ENCODE measurements around the gene CAMKMT. TPM values are rescaled to one million over a fixed set of nuclear protein-coding genes. Genes with fewer than 3 reads are reported as not detected.

The CAMKMT gene
- total RNA-seq: 19.9 TPM

DNA sequence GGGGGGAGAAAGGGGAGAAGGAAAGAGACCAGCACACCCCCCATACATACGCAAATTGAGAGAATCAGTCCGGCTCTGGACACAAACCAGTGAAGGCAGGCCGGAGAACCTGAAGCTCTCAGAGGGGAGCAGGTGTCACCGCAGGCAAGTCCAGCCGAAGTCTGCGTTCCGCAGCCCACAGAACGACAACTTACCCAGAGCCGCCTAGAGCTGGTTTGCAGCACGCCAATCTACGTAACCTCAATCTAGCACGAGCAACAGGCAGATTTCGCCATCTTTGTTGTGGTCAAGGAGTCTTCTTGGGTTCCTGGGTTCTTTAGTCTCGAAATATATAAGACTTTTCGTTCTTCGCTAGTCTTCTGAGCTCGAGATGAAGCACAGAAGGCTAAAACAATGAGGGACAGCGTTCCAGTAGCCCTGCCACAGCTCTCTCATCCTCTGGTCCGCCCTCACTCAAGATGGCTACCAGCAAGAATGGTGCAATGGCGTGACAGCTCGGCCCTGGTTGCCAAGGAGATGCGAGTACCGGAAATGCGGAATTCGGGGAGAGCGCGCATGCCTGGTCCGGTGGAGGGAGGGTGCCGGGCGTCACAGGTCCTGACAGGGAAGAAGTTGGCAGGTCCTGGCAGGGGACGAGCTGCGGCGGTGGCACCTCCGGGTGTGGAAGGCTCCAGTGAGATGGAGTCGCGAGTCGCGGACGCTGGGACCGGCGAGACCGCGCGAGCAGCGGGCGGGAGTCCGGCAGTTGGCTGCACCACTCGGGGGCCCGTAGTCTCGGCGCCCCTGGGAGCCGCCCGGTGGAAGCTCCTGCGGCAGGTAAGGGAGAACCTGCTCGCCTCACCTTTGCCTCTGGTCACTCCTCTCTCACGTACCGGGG, at the start of gene CAMKMT, which contains the start of gene PREPL:
Gene CAMKMT, plus strand, starts transcription at position 618 of the 877 bp plus-strand sequence.
Gene PREPL, minus strand, starts transcription at position 165 of the 877 bp plus-strand sequence. CDS start 15,152 bp downstream, outside the sequence.

Other genes starting within 250 kb of the CAMKMT start
- gene PPM1B, start 193.1 kb upstream of the CAMKMT start, total RNA-seq: 69.2 TPM
- 94.2 TPM for gene SLC3A1, start 86.5 kb upstream of the CAMKMT start, total RNA-seq
- 73.5 TPM for gene PREPL, start 453 bp upstream of the CAMKMT start, total RNA-seq

Measured in metanephros (tissue), 1 donor.